Fibroblast of lung (primary cell): ENCODE data around the gene RASSF7. TPM values are rescaled to one million over a fixed set of nuclear protein-coding genes. Genes with fewer than 3 reads are reported as not detected.

Experiments used
- DNase-seq, 2 donors: peaks; one replicate each; pipeline versions ENCODE4 v3.0.0 to v3.0.0-alpha.2; 2010; ENCODE audit warnings: low read depth in 2 of 2
- H2AFZ ChIP-seq: 2 replicates; pipeline ENCODE4 v1.5.1; 2012; ENCODE audit warnings: low read length, control low read depth, inconsistent platforms
- H3K27ac ChIP-seq: 2 replicates; pipeline ENCODE4 v1.5.1; 2011; ENCODE audit warnings: low read length, control low read depth; ENCODE audit not compliant: insufficient read depth
- H3K27me3 ChIP-seq: 2 replicates; pipeline ENCODE4 v1.5.1; 2011; ENCODE audit warnings: mild to moderate bottlenecking, low read length; ENCODE audit not compliant: control insufficient read depth, insufficient read depth
- H3K36me3 ChIP-seq: 2 replicates; pipeline ENCODE4 v1.5.1; 2011; ENCODE audit warnings: low read length; ENCODE audit not compliant: control insufficient read depth, insufficient read depth
- H3K4me1 ChIP-seq: 2 replicates; pipeline ENCODE4 v1.5.1; 2011; ENCODE audit warnings: low read length; ENCODE audit not compliant: control insufficient read depth, insufficient read depth; ENCODE audit errors: extremely low read depth
- H3K4me2 ChIP-seq: 2 replicates; pipeline ENCODE4 v1.5.1; 2011; ENCODE audit warnings: low read length, control low read depth; ENCODE audit not compliant: insufficient read depth; ENCODE audit errors: extremely low read depth
- H3K4me3 ChIP-seq, 4 experiments: fragments of 200-600 bp in 1 of 4; sonication (generic) in 1 of 4; replicated peaks in 1 of 4; 2 replicates each; pipeline ENCODE4 v1.5.1; 2011 to 2016; ENCODE audit warnings: low read length in 4 of 4, low read depth in 3 of 4, mild to moderate bottlenecking in 3 of 4, control low read depth in 2 of 4, inconsistent platforms in 1 of 4, mixed read lengths in 1 of 4; ENCODE audit not compliant: insufficient read depth in 1 of 4; ENCODE audit errors: control extremely low read depth in 1 of 4
- H3K79me2 ChIP-seq: 2 replicates; pipeline ENCODE4 v1.5.1; 2012; ENCODE audit warnings: mild to moderate bottlenecking, low read length, inconsistent platforms; ENCODE audit not compliant: control insufficient read depth, insufficient read depth
- H3K9ac ChIP-seq: 2 replicates; pipeline ENCODE4 v1.5.1; 2011; ENCODE audit warnings: mild to moderate bottlenecking, low read length, control low read depth; ENCODE audit not compliant: insufficient read depth
- H3K9me3 ChIP-seq: 2 replicates; pipeline ENCODE4 v1.5.1; 2012; ENCODE audit warnings: low read depth, low read length; ENCODE audit not compliant: control insufficient read depth, insufficient read depth
- H4K20me1 ChIP-seq: 2 replicates; pipeline ENCODE4 v1.5.1; 2011; ENCODE audit warnings: low read length; ENCODE audit not compliant: control insufficient read depth, insufficient read depth; ENCODE audit errors: extremely low read depth
- EZH2 ChIP-seq: IDR thresholded peaks from 2 replicates; pipeline ENCODE4 v1.5.1; 2012; ENCODE audit warnings: low read length, control low read depth, mild to moderate bottlenecking; ENCODE audit errors: missing control alignments
- polyA plus RNA-seq, 2 donors: library from polyadenylated mRNA; depleted of rRNA in 1 of 2; stranded (reverse) in 1 of 2; unstranded in 1 of 2; fragments of >200 nt; gene quantifications; 2 replicates each; pipeline ENCODE4 v1.2.1, GENCODE V29; 2011 to 2012; ENCODE audit warnings: missing spikeins in 1 of 2
- total RNA-seq: library from RNA; depleted of rRNA; stranded (reverse); fragments of >200 nt; gene quantifications from 2 replicates; pipeline ENCODE4 v1.2.1, GENCODE V29; 2014
- TF ChIP-seq, protein P1 (sequence below), 2 donors: IDR thresholded peaks in 1 of 2; conservative IDR thresholded peaks in 1 of 2; 1 replicate in 1 of 2; 2 replicates in 1 of 2; pipeline ENCODE4 v1.5.1; 2011 to 2012; ENCODE audit warnings: low read length in 2 of 2, control low read depth in 1 of 2, inconsistent platforms in 1 of 2, low read depth in 1 of 2, mild to moderate bottlenecking in 1 of 2

Gene RASSF7
- total and polyA plus RNA-seq, 2 donors (not counting 1 experiment from before 2014, with no cell fraction given) = 1.6 to 2.8 TPM

GRCh38 chr11:568306-569157, 7.8 kb downstream of the RASSF7 start:
- H3K9me3 ChIP-seq = no peaks in the 10 kb centered on the region
- no peaks in the 10 kb centered on the region for H4K20me1 ChIP-seq
- no peaks in the 10 kb centered on the region for H3K27me3 ChIP-seq
- H3K4me1 ChIP-seq = peaks cover 2% of the 10 kb centered on the region
- H3K36me3 ChIP-seq = no peaks in the 10 kb centered on the region
- peak overlapping the region; percentile 76 for H3K9ac ChIP-seq
- H3K27ac ChIP-seq = peak overlapping the region; percentile 57
- H3K79me2 ChIP-seq = peaks cover 4% of the 10 kb centered on the region
- H3K4me2 ChIP-seq = peak overlapping the region; percentile 75
- peak; percentile 84 for DNase-seq
- no peak overlapping the region for H2AFZ ChIP-seq
- peak overlapping the region; percentile 51 to 65 (median 57) for H3K4me3 ChIP-seq
- TF ChIP-seq EZH2 = no peak
- TF ChIP-seq, protein P1, sequence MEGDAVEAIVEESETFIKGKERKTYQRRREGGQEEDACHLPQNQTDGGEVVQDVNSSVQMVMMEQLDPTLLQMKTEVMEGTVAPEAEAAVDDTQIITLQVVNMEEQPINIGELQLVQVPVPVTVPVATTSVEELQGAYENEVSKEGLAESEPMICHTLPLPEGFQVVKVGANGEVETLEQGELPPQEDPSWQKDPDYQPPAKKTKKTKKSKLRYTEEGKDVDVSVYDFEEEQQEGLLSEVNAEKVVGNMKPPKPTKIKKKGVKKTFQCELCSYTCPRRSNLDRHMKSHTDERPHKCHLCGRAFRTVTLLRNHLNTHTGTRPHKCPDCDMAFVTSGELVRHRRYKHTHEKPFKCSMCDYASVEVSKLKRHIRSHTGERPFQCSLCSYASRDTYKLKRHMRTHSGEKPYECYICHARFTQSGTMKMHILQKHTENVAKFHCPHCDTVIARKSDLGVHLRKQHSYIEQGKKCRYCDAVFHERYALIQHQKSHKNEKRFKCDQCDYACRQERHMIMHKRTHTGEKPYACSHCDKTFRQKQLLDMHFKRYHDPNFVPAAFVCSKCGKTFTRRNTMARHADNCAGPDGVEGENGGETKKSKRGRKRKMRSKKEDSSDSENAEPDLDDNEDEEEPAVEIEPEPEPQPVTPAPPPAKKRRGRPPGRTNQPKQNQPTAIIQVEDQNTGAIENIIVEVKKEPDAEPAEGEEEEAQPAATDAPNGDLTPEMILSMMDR (conservative IDR thresholded peaks at IDR 0.05 in 1 of 2, IDR thresholded peaks at IDR 0.05 in 1 of 2; ENCODE audit: low read depth in 1 of 2, low read length in 2 of 2) = no peak

GRCh38 chr11:569158-569885, 8.6 kb downstream of the RASSF7 start:
- Histone ChIP-seq H3K4me2 (peak overlapping the region; percentile 49), H3K79me2 (peaks cover 4% of the 10 kb centered on the region), H3K4me3 (peak overlapping the region; percentile 51 to 65 (median 54)), H3K4me1 (peaks cover 2% of the 10 kb centered on the region), H3K27me3 (no peaks in the 10 kb centered on the region), H2AFZ (no peak overlapping the region), H3K9me3 (no peaks in the 10 kb centered on the region), H3K36me3 (no peaks in the 10 kb centered on the region), H4K20me1 (no peaks in the 10 kb centered on the region), H3K9ac (peak overlapping the region; percentile 76), H3K27ac (peak overlapping the region; percentile 57)
- no peak for TF ChIP-seq EZH2
- TF ChIP-seq, protein P1 (conservative IDR thresholded peaks at IDR 0.05 in 1 of 2, IDR thresholded peaks at IDR 0.05 in 1 of 2; ENCODE audit: low read depth in 1 of 2, low read length in 2 of 2) = no peak
- no peak for DNase-seq

DNA sequence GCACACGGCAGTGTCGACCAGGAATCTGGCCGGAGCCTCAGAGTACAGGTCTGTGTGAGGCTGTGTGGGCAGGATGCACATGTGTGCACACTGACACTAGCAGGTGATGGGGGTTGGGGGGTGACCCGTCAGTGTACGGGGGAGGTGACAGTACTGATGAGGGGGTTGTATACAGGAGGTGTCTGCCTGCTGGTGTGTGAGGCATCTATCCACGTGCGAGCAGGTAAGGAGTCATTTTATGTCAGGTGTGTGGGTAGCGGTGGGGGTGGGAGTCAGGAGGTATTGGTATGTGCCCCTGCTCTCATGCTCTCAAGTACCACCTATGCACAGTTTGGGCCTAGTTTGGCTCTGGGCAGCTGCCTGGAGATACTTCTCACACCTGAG, 11.0 kb downstream of the RASSF7 start:
- H3K27me3 ChIP-seq = no peaks in the 10 kb centered on the region
- no peak overlapping the region for H3K4me3 ChIP-seq
- H2AFZ ChIP-seq = no peak overlapping the region
- peaks cover 5% of the 10 kb centered on the region for H3K79me2 ChIP-seq
- DNase-seq = no peak
- no peak overlapping the region for H3K9ac ChIP-seq
- no peak overlapping the region for H3K27ac ChIP-seq
- no peak for TF ChIP-seq EZH2
- TF ChIP-seq, protein P1 (conservative IDR thresholded peaks at IDR 0.05 in 1 of 2, IDR thresholded peaks at IDR 0.05 in 1 of 2; ENCODE audit: low read depth in 1 of 2, low read length in 2 of 2) = no peak
- H3K4me1 ChIP-seq = peaks cover 2% of the 10 kb centered on the region
- no peaks in the 10 kb centered on the region for H3K9me3 ChIP-seq
- H3K4me2 ChIP-seq = no peak overlapping the region
- H3K36me3 ChIP-seq = no peaks in the 10 kb centered on the region
- no peaks in the 10 kb centered on the region for H4K20me1 ChIP-seq
